Activated CD4-positive, alpha-beta memory T cell treated with anti-CD3 and anti-CD28 coated beads for 36 hours (primary cell): ENCODE measurements around the gene SNCAIP. TPM values are rescaled to one million over a fixed set of nuclear protein-coding genes. Genes with fewer than 3 reads are reported as not detected.
"Not testable (repeated sequence)": the region's sequence is repeated elsewhere in the genome, so short reads cannot be mapped to it uniquely, and the experiment has no call there.

Experiments used
- CTCF ChIA-PET: fragments of 350-600 bp; sonication (Branson Sonifier 250); formaldehyde crosslinking; loops from one replicate; lab custom pipeline; 2021; ENCODE audit warnings: antibody characterized with exemption, inconsistent platforms; lab: Charles Lee
- POLR2A ChIA-PET: fragments of 350-600 bp; sonication (Branson Sonifier 250); formaldehyde crosslinking; loops from one replicate; lab custom pipeline; 2021; ENCODE audit warnings: antibody characterized with exemption; lab: Charles Lee
- DNase-seq: peaks from one replicate; pipeline ENCODE4 v3.0.0-alpha.2; 2020
- H3K27ac Mint-ChIP-seq: one replicate; pipeline ENCODE4 v1.8.0; 2021; ENCODE audit warnings: mixed read lengths
- H3K27me3 Mint-ChIP-seq: one replicate; pipeline ENCODE4 v1.8.0; 2021; ENCODE audit warnings: mixed read lengths
- H3K36me3 Mint-ChIP-seq: one replicate; pipeline ENCODE4 v1.8.0; 2021; ENCODE audit warnings: mixed read lengths
- H3K4me1 Mint-ChIP-seq: one replicate; pipeline ENCODE4 v1.8.0; 2021; ENCODE audit warnings: low read depth, mixed read lengths
- H3K4me3 Mint-ChIP-seq: one replicate; pipeline ENCODE4 v1.8.0; 2021; ENCODE audit warnings: mild to moderate bottlenecking, mixed read lengths
- H3K9me3 Mint-ChIP-seq: one replicate; pipeline ENCODE4 v1.8.0; 2021; ENCODE audit warnings: mixed read lengths
- intact Hi-C: fragments of 100-400 bp; cut with micrococcal nuclease; formaldehyde crosslinking; loops from one replicate; pipeline ENCODE4 v1.15.1; 2023
- total RNA-seq, 2 experiments: library from RNA; stranded (reverse); gene quantifications; one replicate each; pipeline ENCODE4 v1.2.3, GENCODE V29; 2021

The SNCAIP gene
- total RNA-seq, 2 experiments from 2014 or later, result not detected

GRCh38 chr5:122470365-122470764 lies 158.3 kb downstream of the SNCAIP start:
- H3K27me3 Mint-ChIP-seq, result peaks cover 3% of the 10 kb centered on the region
- ChIA-PET POLR2A (no interaction called here), CTCF (no interaction called here)
- no peak for DNase-seq
- no peaks in the 10 kb centered on the region for H3K36me3 Mint-ChIP-seq
- intact Hi-C loops, result no loop called here
- H3K4me1 Mint-ChIP-seq, result no peaks in the 10 kb centered on the region
- H3K27ac Mint-ChIP-seq, result no peak overlapping the region
- H3K9me3 Mint-ChIP-seq, result no peaks in the 10 kb centered on the region
- H3K4me3 Mint-ChIP-seq, result no peak overlapping the region

- Mint-ChIP-seq H3K36me3 (no peaks in the 10 kb centered on the region), H3K27ac (no peak overlapping the region), H3K27me3 (peaks cover 3% of the 10 kb centered on the region), H3K9me3 (no peaks in the 10 kb centered on the region), H3K4me3 (no peak overlapping the region), H3K4me1 (no peaks in the 10 kb centered on the region)
- intact Hi-C loops, result no loop called here
- ChIA-PET POLR2A (no interaction called here), CTCF (no interaction called here)
- no peak for DNase-seq
Observed at GRCh38 chr5:122471031-122471751, 159.2 kb downstream of the SNCAIP start.

- no peak for DNase-seq
- POLR2A ChIA-PET, result no interaction called here
- Mint-ChIP-seq H3K27me3 (peaks cover 3% of the 10 kb centered on the region), H3K4me1 (no peaks in the 10 kb centered on the region), H3K4me3 (no peak overlapping the region), H3K36me3 (no peaks in the 10 kb centered on the region), H3K9me3 (no peaks in the 10 kb centered on the region), H3K27ac (no peak overlapping the region)
- intact Hi-C loops, result no loop called here
- CTCF ChIA-PET, result no interaction called here
Observed at GRCh38 chr5:122471752-122472061, 159.7 kb downstream of the SNCAIP start.

- H3K27me3 Mint-ChIP-seq, result peaks cover 3% of the 10 kb centered on the region
Observed at GRCh38 chr5:122473138-122473843, 161.3 kb downstream of the SNCAIP start.

GRCh38 chr5:122473941-122474340 lies 161.9 kb downstream of the SNCAIP start:
- POLR2A ChIA-PET, result interaction anchor here (0.6 kb wide), 1 partner anchor 333 kb away, joined by 9 read pairs; no protein-coding TSS in a partner anchor
- no peak overlapping the region for H3K27ac Mint-ChIP-seq
- intact Hi-C loops, result no loop called here

More at GRCh38 chr5:122473138-122473843, 161.3 kb downstream of the SNCAIP start:
- Mint-ChIP-seq H3K4me3 (no peak overlapping the region), H3K4me1 (no peaks in the 10 kb centered on the region), H3K27ac (no peak overlapping the region), H3K36me3 (no peaks in the 10 kb centered on the region), H3K9me3 (no peaks in the 10 kb centered on the region)
- intact Hi-C loops, result no loop called here
- ChIA-PET POLR2A (no interaction called here), CTCF (no interaction called here)
- DNase-seq, result no peak

GRCh38 chr5:122478741-122479442 lies 166.9 kb downstream of the SNCAIP start:
- POLR2A ChIA-PET, result no interaction called here
- intact Hi-C loops, result no loop called here
- Mint-ChIP-seq H3K36me3 (no peaks in the 10 kb centered on the region), H3K9me3 (no peaks in the 10 kb centered on the region), H3K27ac (no peak overlapping the region), H3K4me3 (no peak overlapping the region), H3K27me3 (no peaks in the 10 kb centered on the region), H3K4me1 (no peaks in the 10 kb centered on the region)
- CTCF ChIA-PET, result no interaction called here
- no peak for DNase-seq

More at GRCh38 chr5:122473941-122474340, 161.9 kb downstream of the SNCAIP start:
- Mint-ChIP-seq H3K27me3 (peaks cover 3% of the 10 kb centered on the region), H3K36me3 (no peaks in the 10 kb centered on the region), H3K4me1 (no peaks in the 10 kb centered on the region), H3K4me3 (no peak overlapping the region), H3K9me3 (no peaks in the 10 kb centered on the region)
- no peak for DNase-seq
- CTCF ChIA-PET, result no interaction called here

GRCh38 chr5:122480146-122480545 lies 168.1 kb downstream of the SNCAIP start:
- ChIA-PET CTCF (no interaction called here), POLR2A (no interaction called here)
- no peaks in the 10 kb centered on the region for H3K4me1 Mint-ChIP-seq

GRCh38 chr5:122484103-122484502 lies 172.1 kb downstream of the SNCAIP start:
- no peaks in the 10 kb centered on the region for H3K27me3 Mint-ChIP-seq
- no peaks in the 10 kb centered on the region for H3K4me1 Mint-ChIP-seq
- no peaks in the 10 kb centered on the region for H3K9me3 Mint-ChIP-seq
- H3K36me3 Mint-ChIP-seq, result no peaks in the 10 kb centered on the region
- intact Hi-C loops, result no loop called here
- H3K4me3 Mint-ChIP-seq, result no peak overlapping the region
- no peak overlapping the region for H3K27ac Mint-ChIP-seq
- ChIA-PET CTCF (no interaction called here), POLR2A (no interaction called here)
- no peak for DNase-seq

More at GRCh38 chr5:122480146-122480545, 168.1 kb downstream of the SNCAIP start:
- no peak overlapping the region for H3K27ac Mint-ChIP-seq
- no peaks in the 10 kb centered on the region for H3K9me3 Mint-ChIP-seq
- no peaks in the 10 kb centered on the region for H3K36me3 Mint-ChIP-seq
- intact Hi-C loops, result no loop called here
- H3K27me3 Mint-ChIP-seq, result no peaks in the 10 kb centered on the region
- no peak for DNase-seq
- H3K4me3 Mint-ChIP-seq, result no peak overlapping the region

- ChIA-PET CTCF (no interaction called here), POLR2A (no interaction called here)
- H3K9me3 Mint-ChIP-seq, result no peaks in the 10 kb centered on the region
- intact Hi-C loops, result no loop called here
- DNase-seq, result no peak
- H3K4me3 Mint-ChIP-seq, result no peak overlapping the region
- no peaks in the 10 kb centered on the region for H3K36me3 Mint-ChIP-seq
- H3K4me1 Mint-ChIP-seq, result no peaks in the 10 kb centered on the region
- H3K27me3 Mint-ChIP-seq, result no peaks in the 10 kb centered on the region
- H3K27ac Mint-ChIP-seq, result no peak overlapping the region
Observed at GRCh38 chr5:122485226-122485625, 173.2 kb downstream of the SNCAIP start.

GRCh38 chr5:122486616-122487015 lies 174.6 kb downstream of the SNCAIP start:
- CTCF ChIA-PET, H3K9me3 Mint-ChIP-seq, intact Hi-C loops, H3K4me3 Mint-ChIP-seq, DNase-seq, H3K36me3 Mint-ChIP-seq, H3K4me1 Mint-ChIP-seq, H3K27me3 Mint-ChIP-seq, H3K27ac Mint-ChIP-seq, POLR2A ChIA-PET: not testable (repeated sequence)

GRCh38 chr5:122490718-122491117 lies 178.7 kb downstream of the SNCAIP start:
- no peak overlapping the region for H3K4me3 Mint-ChIP-seq
- no peaks in the 10 kb centered on the region for H3K27me3 Mint-ChIP-seq
- ChIA-PET CTCF (no interaction called here), POLR2A (no interaction called here)
- H3K27ac Mint-ChIP-seq, result no peak overlapping the region
- intact Hi-C loops, result no loop called here
- no peaks in the 10 kb centered on the region for H3K4me1 Mint-ChIP-seq
- no peaks in the 10 kb centered on the region for H3K9me3 Mint-ChIP-seq
- H3K36me3 Mint-ChIP-seq, result no peaks in the 10 kb centered on the region
- no peak for DNase-seq

- POLR2A ChIA-PET, result no interaction called here
- intact Hi-C loops, result no loop called here
- no peak overlapping the region for H3K27ac Mint-ChIP-seq
- no peaks in the 10 kb centered on the region for H3K4me1 Mint-ChIP-seq
- H3K4me3 Mint-ChIP-seq, result no peak overlapping the region
- CTCF ChIA-PET, result no interaction called here
- H3K27me3 Mint-ChIP-seq, result no peaks in the 10 kb centered on the region
- no peak for DNase-seq
- no peaks in the 10 kb centered on the region for H3K9me3 Mint-ChIP-seq
- no peaks in the 10 kb centered on the region for H3K36me3 Mint-ChIP-seq
Observed at GRCh38 chr5:122492675-122493074, 180.6 kb downstream of the SNCAIP start.
